HG02678 (cell line): ENCODE data around the gene ABCA3.

ENCODE experiments used
- ATAC-seq: cut with Tn5 transposase; IDR thresholded peaks from one replicate; pipeline ENCODE4 v1.9.1; 2021; ENCODE audit warnings: mild to moderate bottlenecking, moderate library complexity; ENCODE audit not compliant: unreplicated experiment

ABCA3 gene

GRCh38 chr16:2317231-2318020 lies 23.1 kb downstream of the ABCA3 start:
- ATAC-seq, result no peak

GRCh38 chr16:2308089-2308962 lies 32.2 kb downstream of the ABCA3 start:
- ATAC-seq, result no peak

- ATAC-seq, result no peak
Observed at GRCh38 chr16:2299915-2300192, 40.7 kb downstream of the ABCA3 start.

GRCh38 chr16:2299121-2299914 lies 41.2 kb downstream of the ABCA3 start:
- ATAC-seq, result no peak

GRCh38 chr16:2298621-2299020 lies 41.9 kb downstream of the ABCA3 start:
- no peak for ATAC-seq

- no peak for ATAC-seq
Observed at GRCh38 chr16:2297506-2297860, 43.0 kb downstream of the ABCA3 start.

- ATAC-seq, result no peak
Observed at GRCh38 chr16:2296661-2297505, 43.6 kb downstream of the ABCA3 start.

GRCh38 chr16:2295056-2295798 lies 45.3 kb downstream of the ABCA3 start:
- ATAC-seq, result peak; percentile 75

GRCh38 chr16:2292221-2292620 lies 48.3 kb downstream of the ABCA3 start:
- no peak for ATAC-seq

GRCh38 chr16:2289282-2289681 lies 51.2 kb downstream of the ABCA3 start:
- ATAC-seq, result no peak

GRCh38 chr16:2288726-2289125 lies 51.8 kb downstream of the ABCA3 start:
- no peak for ATAC-seq

- no peak for ATAC-seq
Observed at GRCh38 chr16:2287916-2288547, 52.5 kb downstream of the ABCA3 start.

GRCh38 chr16:2286550-2286949 lies 54.0 kb downstream of the ABCA3 start:
- no peak for ATAC-seq

- ATAC-seq, result no peak
Observed at GRCh38 chr16:2285731-2286191, 54.8 kb downstream of the ABCA3 start.

GRCh38 chr16:2284797-2285576 lies 55.5 kb downstream of the ABCA3 start:
- no peak for ATAC-seq

- ATAC-seq, result no peak
Observed at GRCh38 chr16:2284001-2284770, 56.3 kb downstream of the ABCA3 start.

- no peak for ATAC-seq
Observed at GRCh38 chr16:2282866-2283555, 57.5 kb downstream of the ABCA3 start.
